Measurements from ENCODE around the gene BAZ1B.
"Not testable (repeated sequence)": the region's sequence is repeated elsewhere in the genome, so short reads cannot be mapped to it uniquely, and the experiment has no call there.

The BAZ1B gene

DNA sequence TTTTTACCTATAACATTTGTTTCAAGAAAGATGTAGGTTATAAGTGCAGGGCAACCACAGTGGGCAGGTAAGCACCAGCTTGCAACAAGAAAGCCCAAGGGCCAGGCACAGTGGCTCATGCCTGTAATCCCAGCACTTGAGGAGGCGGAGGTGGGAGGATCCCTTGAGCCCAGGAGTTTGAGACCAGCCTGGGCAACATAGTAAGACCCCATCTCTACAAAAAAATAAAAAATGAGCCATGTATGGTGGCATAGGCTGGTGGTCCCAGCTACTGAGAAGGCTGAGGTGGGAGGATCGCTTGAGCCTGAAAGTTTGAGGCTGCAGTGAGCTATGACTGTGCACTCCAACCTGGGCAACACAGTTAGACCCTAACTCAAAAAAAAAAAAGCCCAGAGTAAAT lies 22.6 kb upstream of the BAZ1B start:
- DNase-seq (ENCODE audit: low read depth in 2 of 3, low spot score in 2 of 3) = no peak

DNA sequence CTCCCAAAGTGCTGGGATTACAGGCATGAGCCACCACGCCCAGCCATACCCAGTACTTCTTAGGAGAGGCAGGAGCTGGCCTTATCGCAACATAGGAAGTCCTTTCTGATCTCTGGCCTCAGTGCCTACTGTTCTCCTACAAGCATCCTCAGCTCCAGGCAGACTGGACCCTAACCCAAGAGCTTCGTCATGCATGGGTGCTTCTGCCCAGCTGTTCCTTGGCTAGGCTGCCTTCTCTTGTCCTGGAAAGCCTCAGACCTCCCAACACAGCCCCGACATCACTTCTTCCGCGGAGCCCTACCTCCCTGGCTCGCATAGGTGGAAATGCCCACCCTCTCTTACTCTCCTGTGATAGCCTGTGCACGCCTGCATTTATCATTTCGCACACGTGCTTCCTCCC lies 19.6 kb upstream of the BAZ1B start:
- DNase-seq (ENCODE audit: low read depth in 2 of 3, low spot score in 2 of 3) = no peak

DNA sequence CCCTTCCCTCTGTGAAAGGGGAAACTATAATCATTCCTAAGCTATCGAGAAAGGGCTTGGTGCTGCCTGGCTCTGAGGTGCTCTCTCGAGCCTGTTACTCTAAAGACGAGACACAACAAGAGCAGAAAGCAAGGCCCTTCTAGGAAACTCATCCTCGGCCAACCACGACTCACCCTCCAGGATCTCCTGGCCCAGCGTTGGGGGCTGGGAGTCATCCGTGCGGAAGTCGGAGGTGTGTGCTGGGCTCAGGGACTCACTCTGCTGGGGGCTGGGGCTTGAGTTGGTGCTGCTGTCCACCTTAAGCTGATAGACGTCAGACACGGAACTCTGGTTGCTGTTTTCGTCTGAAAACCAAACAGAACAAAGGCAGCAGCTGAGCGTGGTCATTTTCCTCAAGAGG lies 17.6 kb upstream of the BAZ1B start:
- DNase-seq (ENCODE audit: low read depth in 2 of 3, low spot score in 2 of 3) = no peak

DNA sequence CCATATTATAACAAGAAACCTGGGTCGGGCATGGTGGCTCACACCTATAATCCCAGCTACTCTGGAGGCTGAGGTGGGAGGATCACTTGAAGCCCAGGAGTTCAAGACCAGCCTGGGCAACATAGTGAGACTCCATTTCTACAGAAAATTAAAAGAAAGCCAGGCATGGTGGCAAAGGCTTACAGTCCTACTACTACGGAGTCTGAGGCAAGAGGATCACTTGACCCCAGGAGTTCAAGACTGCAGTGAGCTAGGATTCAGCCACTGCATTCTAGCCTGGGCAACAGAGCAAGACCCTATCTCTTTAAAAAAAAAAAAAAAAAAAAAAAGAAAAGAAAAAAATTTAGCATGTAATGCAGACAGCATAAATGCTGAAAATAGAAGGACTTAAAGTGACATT lies 16.4 kb upstream of the BAZ1B start:
- not testable (repeated sequence) for DNase-seq (ENCODE audit: low read depth in 2 of 3, low spot score in 2 of 3)

DNA sequence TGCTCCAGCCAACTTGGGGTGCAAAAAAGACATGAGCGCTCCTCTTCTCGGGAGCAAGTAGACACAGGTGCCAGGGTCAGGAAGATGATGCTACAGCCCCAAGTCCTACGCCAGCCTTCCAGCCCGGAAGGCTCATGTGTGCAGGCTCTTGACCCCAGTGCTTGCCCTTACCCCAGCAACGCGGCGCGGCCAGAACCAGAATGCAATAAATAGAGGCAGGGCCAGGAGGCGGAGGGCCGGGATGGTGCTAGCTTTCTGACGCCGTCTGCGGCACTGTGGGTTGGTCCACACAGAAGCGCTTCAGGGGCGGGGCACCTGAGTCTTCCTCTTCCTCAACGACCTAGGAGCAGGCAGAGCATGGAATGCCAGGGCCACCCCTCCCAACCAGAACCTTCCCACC lies 15.0 kb upstream of the BAZ1B start:
- DNase-seq (ENCODE audit: low read depth in 2 of 3, low spot score in 2 of 3) = no peak

DNA sequence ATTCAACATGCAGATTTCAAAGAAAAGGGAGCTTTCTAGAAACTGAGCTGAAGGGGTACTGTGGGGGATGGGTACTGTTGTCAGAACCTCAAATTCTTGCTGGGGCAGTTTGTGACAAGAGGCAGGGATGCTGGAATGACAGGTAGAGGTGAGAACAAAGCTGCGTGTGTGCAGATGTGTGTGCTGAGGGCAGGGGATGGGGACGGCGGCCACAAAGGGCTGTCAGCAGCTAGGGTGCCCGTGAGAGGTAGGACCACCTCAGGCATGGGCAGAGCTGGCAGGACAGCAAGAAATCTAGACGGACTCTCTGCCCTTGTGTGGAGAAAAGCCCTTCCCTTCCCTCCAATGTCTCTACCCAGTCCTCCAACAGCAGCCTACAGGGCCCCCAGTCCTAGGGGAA lies 14.4 kb upstream of the BAZ1B start:
- no peak for DNase-seq (ENCODE audit: low read depth in 2 of 3, low spot score in 2 of 3)

DNA sequence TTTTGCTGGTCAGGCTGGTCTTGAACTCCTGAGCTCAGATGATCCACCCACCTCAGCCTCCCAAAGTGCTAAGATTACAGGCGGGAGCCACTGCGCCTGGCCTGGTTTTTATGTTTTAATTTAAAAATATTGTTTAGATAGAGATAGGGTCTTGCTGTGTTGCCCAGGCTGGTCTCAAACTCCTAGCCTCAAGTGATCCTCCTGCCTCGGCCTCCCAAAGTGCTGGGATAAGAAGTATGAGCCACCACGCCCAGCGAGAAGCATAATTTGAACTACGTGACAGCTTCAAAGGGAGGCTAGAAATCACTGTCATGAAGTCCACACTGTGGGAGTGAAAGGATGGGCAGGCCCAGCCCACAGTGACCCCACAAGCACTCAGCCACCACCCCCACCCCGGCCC lies 13.8 kb upstream of the BAZ1B start:
- DNase-seq (ENCODE audit: low read depth in 2 of 3, low spot score in 2 of 3) = not testable (repeated sequence)

DNA sequence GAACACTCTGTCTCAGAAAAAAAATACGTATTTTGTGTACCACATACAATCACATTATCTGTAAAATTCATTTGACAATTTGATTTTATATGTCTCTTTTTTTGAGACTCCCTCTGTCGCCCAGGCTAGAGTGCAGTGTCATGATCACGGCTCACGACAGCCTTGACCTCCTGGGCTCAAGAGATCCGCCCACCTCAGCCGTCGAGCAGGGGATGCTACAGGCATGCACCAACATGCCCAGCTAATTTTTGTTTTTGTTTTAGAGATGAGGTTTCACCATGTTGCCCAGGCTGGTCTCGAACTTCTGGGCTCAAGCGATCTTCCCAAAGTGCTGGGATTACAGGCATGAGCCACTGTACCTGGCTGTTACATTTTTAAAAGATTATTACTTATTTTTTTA lies 11.6 kb upstream of the BAZ1B start:
- DNase-seq (ENCODE audit: low read depth in 2 of 3, low spot score in 2 of 3) = no peak

DNA sequence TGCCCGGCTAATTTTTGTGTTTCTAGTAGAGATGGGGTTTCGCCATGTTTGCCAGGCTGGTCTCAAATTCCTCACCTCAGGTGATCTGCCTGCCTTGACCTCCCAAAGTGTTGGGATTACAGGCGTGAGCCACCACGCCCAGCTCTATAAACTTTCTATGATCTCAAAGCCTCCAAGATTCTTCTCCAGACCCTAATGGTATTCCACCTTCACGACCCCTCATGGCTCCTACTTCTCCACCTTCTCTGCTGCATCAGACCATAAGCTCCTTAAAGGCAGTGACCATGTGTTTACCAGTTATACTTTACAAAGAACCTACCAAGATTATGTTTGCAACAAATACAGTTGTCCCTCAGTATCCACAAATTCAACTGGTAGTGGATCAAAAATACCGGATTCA lies 10.1 kb upstream of the BAZ1B start:
- DNase-seq (ENCODE audit: low read depth in 2 of 3, low spot score in 2 of 3) = no peak

DNA sequence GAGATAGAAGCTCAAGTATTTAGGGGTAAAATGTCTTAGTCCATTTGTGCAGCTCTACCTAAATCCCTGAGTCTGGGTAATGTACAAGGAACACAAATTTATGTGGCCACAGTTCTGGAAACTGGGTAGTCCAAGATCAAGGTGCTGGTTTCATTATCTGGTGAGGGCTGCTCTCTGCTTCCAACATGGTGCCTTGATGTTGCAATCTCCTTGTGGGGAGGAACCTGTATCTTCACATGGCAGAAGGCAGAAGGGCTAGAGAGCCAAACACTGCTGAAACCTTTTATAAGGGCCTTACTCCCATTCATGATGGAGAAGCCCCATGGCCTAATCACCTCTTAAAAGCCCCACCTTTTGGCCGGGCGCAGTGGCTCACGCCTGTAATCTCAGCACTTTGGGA lies 8.7 kb upstream of the BAZ1B start:
- DNase-seq (ENCODE audit: low read depth in 2 of 3, low spot score in 2 of 3) = no peak

DNA sequence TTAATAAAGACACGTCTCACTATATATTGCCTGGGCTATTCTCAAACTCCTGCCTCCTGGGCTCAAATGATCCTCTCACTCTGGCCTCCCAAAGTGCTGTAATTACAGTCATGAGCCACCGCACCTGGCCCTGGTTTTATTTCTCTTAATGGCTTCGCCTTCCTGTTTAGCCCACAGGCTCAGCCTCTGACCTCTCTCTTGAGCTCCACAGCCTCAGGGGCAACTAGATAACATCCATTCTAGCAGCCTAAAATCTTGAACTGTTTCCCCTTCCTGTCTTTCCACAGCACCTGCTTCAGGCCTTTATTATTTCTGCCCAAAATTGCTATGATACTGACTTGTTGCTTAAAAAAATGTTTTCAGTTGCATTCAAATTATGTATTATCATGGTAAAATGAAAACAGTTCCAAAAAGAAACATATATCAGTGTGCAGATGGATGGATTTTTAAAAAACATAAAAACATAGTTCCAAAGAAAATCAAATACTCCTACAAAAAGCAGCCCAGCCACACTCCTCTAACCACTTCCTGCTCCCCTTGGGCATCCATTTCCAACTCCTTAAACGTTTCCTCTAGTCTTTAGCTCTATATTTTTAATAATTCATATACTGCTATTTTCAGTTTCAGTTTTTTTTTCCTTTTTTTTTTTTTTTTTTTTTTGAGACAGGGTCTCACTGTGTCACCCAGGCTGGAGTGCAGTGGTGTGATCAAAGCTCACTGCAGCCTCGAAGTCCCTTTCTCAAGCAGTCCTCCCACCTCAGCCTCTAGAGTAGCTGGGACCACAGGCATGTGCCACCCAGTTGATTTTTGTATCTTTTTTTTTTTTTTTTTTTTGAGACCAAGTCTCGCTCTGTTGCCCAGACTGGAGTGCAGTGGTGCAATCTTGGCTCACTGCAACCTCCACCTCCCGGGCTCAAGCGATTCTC lies 5.1 kb upstream of the BAZ1B start:
- no peak for DNase-seq (ENCODE audit: low read depth in 2 of 3, low spot score in 2 of 3)

DNA sequence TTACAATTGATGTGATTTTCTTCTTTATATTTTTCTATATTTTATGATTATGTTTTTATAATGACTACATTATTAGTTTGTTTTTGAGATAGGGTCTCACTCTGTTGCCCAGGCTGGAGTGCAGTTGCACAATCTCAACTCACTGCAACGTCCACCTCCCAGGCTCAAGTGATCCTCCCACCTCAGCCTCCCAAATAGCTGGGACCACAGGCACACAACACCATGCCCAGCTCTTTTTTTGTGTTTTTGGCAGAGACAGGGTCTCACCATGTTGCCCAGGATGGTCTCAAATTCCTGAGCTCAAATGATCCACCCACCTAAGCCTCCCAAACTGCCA lies 4.0 kb upstream of the BAZ1B start:
- not testable (repeated sequence) for DNase-seq (ENCODE audit: low read depth in 2 of 3, low spot score in 2 of 3)

DNA sequence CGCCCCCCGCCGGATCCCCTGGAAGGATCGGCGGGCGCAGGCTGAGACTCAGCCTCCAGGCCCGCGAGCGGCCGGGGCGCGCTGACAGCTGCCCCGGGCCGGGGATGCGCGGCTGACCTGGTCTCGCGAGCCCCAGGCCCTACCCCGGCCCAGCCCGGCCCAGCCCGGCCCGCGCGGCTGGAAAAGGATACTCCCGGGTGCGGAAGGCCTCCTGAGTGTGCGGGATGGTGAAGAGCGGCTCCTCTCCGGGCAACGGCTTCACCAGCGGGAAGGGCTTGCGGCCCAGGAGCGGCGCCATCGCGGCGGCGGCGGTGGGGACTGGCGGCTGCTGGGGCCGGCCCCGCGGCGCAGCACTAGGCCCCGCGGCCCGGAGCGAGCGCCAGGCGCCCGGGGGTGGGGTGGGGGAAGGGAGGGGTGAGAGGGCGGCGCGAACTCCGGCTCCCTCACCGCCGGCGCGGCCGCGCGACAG lies 423 bp downstream of the BAZ1B start:
- DNase-seq (ENCODE audit: low read depth in 2 of 3, low spot score in 2 of 3) = peak in 1 of 3 experiments; percentile 59

DNA sequence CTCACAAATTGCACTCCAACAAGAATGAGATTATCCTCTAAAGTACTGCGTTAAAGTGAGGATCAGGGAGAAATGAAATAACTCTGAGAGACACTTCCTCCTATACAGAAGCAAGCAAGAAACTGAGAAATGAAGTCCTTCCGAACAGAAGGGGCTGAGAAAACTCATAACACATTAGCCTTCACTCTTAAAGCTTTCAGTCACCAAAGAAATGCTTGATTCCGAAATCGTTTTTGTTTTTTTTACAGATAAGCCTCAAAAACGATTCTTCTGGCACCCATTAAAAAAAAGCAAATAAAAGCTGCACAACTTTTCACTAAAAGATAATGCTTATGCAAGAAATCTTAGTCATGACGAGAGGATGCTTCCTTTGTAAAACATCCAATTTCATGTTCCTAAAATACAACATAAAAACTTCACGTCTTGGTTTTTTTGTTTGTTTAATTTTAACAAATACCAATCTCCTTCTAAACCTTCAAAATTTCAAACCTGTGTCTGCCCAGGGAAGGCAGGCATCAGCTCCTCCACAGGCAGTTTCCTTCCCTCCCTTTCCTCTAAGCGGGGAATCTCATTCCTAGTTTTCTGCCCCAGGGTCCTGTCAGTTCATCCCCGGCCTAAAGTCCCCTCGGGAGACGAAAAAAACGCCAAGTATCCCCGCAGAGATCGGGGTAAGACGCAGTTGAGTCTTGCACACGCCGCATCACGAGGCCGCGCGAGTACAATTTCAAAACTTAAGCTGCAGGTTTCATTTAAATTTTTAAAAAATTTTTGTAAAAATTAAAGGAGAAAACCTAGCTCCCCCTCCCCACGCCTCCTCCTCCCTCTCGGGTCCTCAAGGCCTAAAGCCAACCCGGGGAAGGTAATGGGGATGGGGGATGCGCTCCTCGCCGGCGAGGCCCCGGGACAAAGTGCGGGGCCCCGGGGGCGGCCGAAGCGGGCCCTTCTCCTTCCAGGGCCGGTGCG lies 1.1 kb downstream of the BAZ1B start:
- no peak for DNase-seq (ENCODE audit: low read depth in 2 of 3, low spot score in 2 of 3)

DNA sequence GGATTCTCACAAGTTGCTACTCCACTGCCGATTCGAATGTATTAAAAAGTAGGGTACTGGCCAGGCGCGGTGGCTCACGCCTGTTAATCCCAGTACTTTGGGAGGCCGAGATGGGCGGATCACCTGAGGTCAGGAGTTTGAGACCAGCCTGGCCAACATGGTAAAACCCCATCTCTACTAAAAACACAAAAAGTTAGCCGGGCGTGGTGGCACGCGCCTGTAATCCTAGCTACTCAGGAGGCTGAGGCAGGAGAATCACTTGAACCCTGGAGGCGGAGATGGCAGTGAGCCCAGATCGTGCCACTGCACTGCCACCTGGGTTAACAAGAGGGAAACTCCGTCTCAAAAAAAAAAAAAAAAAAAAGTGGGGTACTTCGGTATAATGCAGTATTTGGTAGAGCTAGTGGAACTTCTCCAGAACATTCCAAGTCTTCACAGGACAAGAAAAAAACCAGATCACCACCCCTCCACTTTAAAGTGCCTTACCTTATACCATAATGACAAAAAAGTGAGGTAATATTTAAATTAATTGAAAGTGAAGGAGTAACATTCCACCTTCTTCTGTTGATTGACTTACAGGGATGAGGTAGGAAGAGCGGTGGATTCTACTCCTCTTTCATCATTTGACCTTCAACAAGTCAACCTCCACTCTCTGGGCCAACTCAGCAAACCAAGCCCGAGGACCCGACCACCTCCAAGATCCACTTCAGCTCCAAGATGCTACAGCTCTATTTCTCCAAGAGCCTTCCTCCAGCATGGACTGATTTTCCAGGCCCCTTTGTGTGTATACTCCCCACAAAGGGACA lies 2.0 kb downstream of the BAZ1B start:
- DNase-seq (ENCODE audit: low read depth in 2 of 3, low spot score in 2 of 3) = no peak

DNA sequence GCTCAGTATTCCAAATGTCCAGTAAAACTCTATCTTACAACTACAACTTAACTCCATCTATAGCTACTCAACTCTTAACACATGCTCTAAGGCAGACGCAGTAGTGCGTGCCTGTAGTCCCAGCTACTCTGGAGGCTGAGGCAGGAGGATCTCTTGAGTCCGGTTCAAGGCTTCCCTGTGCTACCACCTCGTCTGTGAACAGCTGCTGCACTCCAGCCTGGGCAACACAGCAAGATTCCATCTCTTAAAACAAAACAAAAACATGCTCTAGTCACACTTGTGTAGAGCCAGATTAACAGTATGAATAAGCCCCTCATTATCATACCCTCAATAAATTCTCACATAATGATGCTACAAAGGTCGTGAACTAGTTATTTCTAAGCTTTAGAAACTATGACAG lies 3.6 kb downstream of the BAZ1B start:
- DNase-seq (ENCODE audit: low read depth in 2 of 3, low spot score in 2 of 3) = no peak

DNA sequence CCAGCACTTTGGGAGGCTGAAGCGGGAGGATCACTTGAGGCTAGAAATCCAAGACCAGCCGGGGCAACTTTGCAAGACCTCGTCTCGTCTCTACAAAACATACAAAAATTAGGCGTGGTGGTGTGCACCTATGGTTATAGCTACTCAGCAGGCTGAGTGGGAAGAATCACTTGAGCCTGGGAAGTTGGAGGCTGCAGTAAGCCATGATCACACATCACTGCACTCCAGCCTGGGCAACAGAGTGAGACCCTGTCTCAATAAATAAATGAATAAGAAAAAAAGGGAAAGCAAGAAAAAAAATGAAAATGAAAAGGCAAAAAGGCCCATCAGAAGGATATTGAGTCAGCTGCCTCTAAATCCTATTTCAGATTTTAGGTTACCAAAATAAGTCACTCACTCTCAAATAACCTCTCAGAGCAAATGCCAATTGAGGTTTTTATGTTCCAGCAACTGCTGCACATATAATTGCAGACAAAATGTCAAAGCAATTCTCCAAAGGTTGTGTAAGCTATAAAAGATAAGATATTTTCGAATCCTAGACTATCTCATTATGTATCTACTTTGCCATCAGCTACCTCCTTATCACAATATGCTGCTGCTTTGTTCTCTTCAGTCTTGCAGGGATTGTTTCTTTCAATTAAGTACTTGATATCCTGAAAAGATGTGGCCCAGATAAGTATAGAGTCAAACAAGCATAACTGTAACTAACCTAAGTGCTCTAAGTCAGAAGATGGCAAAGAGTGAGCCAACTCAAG lies 4.7 kb downstream of the BAZ1B start:
- no peak for DNase-seq (ENCODE audit: low read depth in 2 of 3, low spot score in 2 of 3)

DNA sequence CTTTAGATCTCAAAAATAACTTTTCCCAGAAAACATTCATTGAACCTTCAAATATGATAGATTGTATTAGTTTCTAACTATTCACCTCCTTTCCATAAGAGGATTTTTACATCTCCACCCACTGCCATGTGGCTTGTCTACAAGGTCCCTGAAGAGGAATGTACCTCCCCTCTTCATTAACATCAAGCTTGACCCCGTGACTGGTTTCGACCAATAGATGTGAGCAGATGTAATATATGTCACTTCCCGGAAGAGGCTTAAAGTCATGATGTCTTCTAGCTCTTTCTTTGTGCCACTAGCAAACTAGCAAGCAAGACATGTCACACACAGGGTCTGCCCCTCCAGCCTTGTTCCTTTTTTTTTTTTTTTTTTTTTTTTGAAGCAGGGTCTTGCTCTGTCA lies 6.9 kb downstream of the BAZ1B start:
- no peak for DNase-seq (ENCODE audit: low read depth in 2 of 3, low spot score in 2 of 3)

DNA sequence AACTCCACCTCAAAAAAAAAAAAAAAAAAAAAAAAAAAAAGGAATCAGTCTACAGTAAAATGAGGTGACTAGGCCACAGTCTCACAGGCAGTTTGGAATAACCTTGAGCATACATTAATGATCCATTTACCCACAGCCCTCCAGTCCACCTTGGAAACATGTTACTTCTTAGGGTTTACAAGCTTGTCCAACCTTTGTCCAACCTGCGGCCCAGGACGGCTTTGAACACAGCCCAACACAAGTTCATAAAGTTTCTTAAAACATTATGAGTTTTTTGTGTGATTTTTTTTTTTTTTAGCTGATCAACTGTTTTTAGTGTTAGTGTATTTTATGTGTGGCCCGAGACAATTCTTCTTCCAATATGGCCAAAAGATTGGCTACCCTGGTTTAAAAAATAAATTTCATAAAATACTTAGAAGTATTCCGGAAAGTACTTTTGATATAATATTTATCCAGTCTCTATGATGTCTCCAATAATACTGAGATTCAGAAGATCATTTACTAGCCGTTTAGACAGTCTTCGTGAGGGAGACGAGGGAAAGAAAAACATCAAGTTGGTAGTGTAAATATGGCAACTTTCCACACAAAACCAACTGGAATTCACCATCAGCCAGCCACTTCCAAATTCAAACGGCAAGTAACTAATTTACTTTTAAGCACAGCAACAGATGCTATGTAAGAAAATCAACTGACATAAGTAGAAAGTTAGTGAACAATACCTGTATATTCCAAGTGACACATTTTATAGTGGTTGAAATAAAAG lies 9.9 kb downstream of the BAZ1B start:
- DNase-seq (ENCODE audit: low read depth in 2 of 3, low spot score in 2 of 3) = no peak

DNA sequence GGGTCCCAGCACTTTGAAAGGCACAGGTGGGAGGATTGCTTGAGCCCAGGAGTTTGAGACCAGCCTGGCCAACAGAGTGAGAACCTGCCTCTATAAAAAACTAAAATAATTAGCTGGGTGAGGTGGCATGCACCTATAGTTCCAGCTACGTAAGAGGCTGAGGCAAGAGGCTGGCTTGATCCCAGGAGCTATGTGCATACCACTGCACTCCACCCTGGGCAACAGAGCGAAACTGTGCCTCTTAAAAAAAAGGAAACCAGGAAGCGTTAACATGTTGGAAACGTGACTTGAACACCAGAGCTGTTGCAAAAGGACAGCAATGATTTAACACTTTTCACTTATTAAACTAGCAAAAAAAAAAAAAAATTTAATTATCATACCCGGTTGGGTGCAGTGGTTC lies 12.6 kb downstream of the BAZ1B start:
- DNase-seq (ENCODE audit: low read depth in 2 of 3, low spot score in 2 of 3) = no peak
